ENCODE data around the gene CD79A. TPM values are rescaled to one million over a fixed set of nuclear protein-coding genes. Genes with fewer than 3 reads are reported as not detected.

Gene CD79A
- total RNA-seq (1 to 10 TPM in 1 of 2 experiments, under 1 TPM in 1; 0.93 to 1.3 TPM), polyA plus RNA-seq (10 to 100 TPM in 1 of 2 donors, 1 to 10 TPM in 1; 5.1 to 29.7 TPM)

GRCh38 chr19:41876847-41877832, at the start of gene CD79A:
CD79A (plus strand) TSS chr19:41877279; CDS start chr19:41877305, 26 bp downstream.
- ChIA-PET CTCF (ENCODE audit: partially characterized antibody) (interaction anchor here (0.9 to 9.0 kb wide), 4 partner anchors 10 to 75 kb away, joined by 3 to 142 read pairs (median 93); partner anchors contain the start of gene RPS19), POLR2A (ENCODE audit: partially characterized antibody) (interaction anchor here (0.9 to 11.3 kb wide), 9 partner anchors 10 to 82 kb away, joined by 3 to 579 read pairs (median 5); partner anchors contain the start of genes ARHGEF1, ERFL, RABAC1 and RPS19)
- peak in 1 of 5 donors; percentile 35 for DNase-seq
- H3K9me3 ChIP-seq (ENCODE audit: control insufficient read depth in 1 of 2, low read length in 2 of 2) = no peaks in the 10 kb centered on the region
- peak within 1 kb of the TSS; percentile 3 to 40 for H3K4me3 ChIP-seq (ENCODE audit: low read length in 2 of 2)
- H3K27me3 Mint-ChIP-seq = no peaks in the 10 kb centered on the region
- peak within 1 kb of the TSS; percentile 66 for H3K27ac ChIP-seq (ENCODE audit: low read depth, low read length)
- H3K27me3 ChIP-seq (ENCODE audit: insufficient read depth, low read length) = no peaks in the 10 kb centered on the region
- no peaks in the 10 kb centered on the region for H3K36me3 Mint-ChIP-seq
- H3K4me3 Mint-ChIP-seq = peak within 1 kb of the TSS in 7 of 8 donors; percentile 23 to 88 (median 72)
- H3K36me3 ChIP-seq (ENCODE audit: insufficient read depth, low read length) = no peaks in the 10 kb centered on the region
- intact Hi-C loops (cut with micrococcal nuclease) = no loop called here
- peaks cover 96% of the 10 kb centered on the region for H3K4me1 ChIP-seq (ENCODE audit: insufficient read depth, low read length)
- H3K4me1 Mint-ChIP-seq = peaks cover 39 to 94% (median 64%) of the 10 kb centered on the region in 4 donors
- peak within 1 kb of the TSS; percentile 95 to 100 (median 98) for H3K27ac Mint-ChIP-seq
- peaks cover 0 to 2% (median 0%) of the 10 kb centered on the region in 8 donors for H3K9me3 Mint-ChIP-seq

GRCh38 chr19:41837981-41838708, 38.9 kb upstream of the CD79A start:
- no peak overlapping the region for H3K27ac ChIP-seq (ENCODE audit: low read depth, low read length)
- Mint-ChIP-seq H3K27ac (no peak overlapping the region), H3K36me3 (no peaks in the 10 kb centered on the region), H3K4me3 (no peak overlapping the region), H3K27me3 (peaks cover 19 to 25% of the 10 kb centered on the region in 2 donors), H3K9me3 (no peaks in the 10 kb centered on the region), H3K4me1 (peaks cover 0 to 6% (median under 1%) of the 10 kb centered on the region in 4 donors)
- no peaks in the 10 kb centered on the region for H3K36me3 ChIP-seq (ENCODE audit: insufficient read depth, low read length)
- H3K4me3 ChIP-seq (ENCODE audit: low read length in 2 of 2) = no peak overlapping the region
- intact Hi-C loops (cut with micrococcal nuclease) = no loop called here
- ChIA-PET POLR2A (ENCODE audit: partially characterized antibody) (no interaction called here), CTCF (ENCODE audit: partially characterized antibody) (interaction anchor here (0.7 to 1.4 kb wide), 2 partner anchors 12 to 196 kb away, joined by 3 read pairs; no protein-coding TSS in a partner anchor)
- peaks cover 14% of the 10 kb centered on the region for H3K27me3 ChIP-seq (ENCODE audit: insufficient read depth, low read length)
- DNase-seq = no peak
- no peaks in the 10 kb centered on the region for H3K9me3 ChIP-seq (ENCODE audit: control insufficient read depth in 1 of 2, low read length in 2 of 2)
- no peaks in the 10 kb centered on the region for H3K4me1 ChIP-seq (ENCODE audit: insufficient read depth, low read length)

- Histone ChIP-seq H3K4me3 (ENCODE audit: low read length in 2 of 2) (no peak overlapping the region), H3K9me3 (ENCODE audit: control insufficient read depth in 1 of 2, low read length in 2 of 2) (no peaks in the 10 kb centered on the region), H3K27me3 (ENCODE audit: insufficient read depth, low read length) (peaks cover 14% of the 10 kb centered on the region), H3K36me3 (ENCODE audit: insufficient read depth, low read length) (no peaks in the 10 kb centered on the region), H3K27ac (ENCODE audit: low read depth, low read length) (no peak overlapping the region), H3K4me1 (ENCODE audit: insufficient read depth, low read length) (no peaks in the 10 kb centered on the region)
- no peak for DNase-seq
- ChIA-PET CTCF (ENCODE audit: partially characterized antibody) (interaction anchor here (0.7 to 1.4 kb wide), 2 partner anchors 9 to 197 kb away, joined by 3 read pairs; no protein-coding TSS in a partner anchor), POLR2A (ENCODE audit: partially characterized antibody) (no interaction called here)
- Mint-ChIP-seq H3K4me3 (no peak overlapping the region), H3K4me1 (peaks cover 0 to 6% (median under 1%) of the 10 kb centered on the region in 4 donors), H3K27me3 (peaks cover 17 to 25% of the 10 kb centered on the region in 2 donors), H3K9me3 (peaks cover 0 to 2% (median 0%) of the 10 kb centered on the region in 8 donors), H3K27ac (no peak overlapping the region), H3K36me3 (no peaks in the 10 kb centered on the region)
- intact Hi-C loops (cut with micrococcal nuclease) = no loop called here
These were observed 37.9 kb upstream of the CD79A start for GRCh38 chr19:41839211-41839610.

GRCh38 chr19:41843371-41843770, 33.7 kb upstream of the CD79A start:
- H3K4me1 Mint-ChIP-seq = no peaks in the 10 kb centered on the region
- Histone ChIP-seq H3K4me1 (ENCODE audit: insufficient read depth, low read length) (no peaks in the 10 kb centered on the region), H3K27me3 (ENCODE audit: insufficient read depth, low read length) (peaks cover 4% of the 10 kb centered on the region), H3K9me3 (ENCODE audit: control insufficient read depth in 1 of 2, low read length in 2 of 2) (no peaks in the 10 kb centered on the region), H3K27ac (ENCODE audit: low read depth, low read length) (no peak overlapping the region), H3K4me3 (ENCODE audit: low read length in 2 of 2) (no peak overlapping the region), H3K36me3 (ENCODE audit: insufficient read depth, low read length) (no peaks in the 10 kb centered on the region)
- peaks cover 7 to 11% of the 10 kb centered on the region in 2 donors for H3K27me3 Mint-ChIP-seq
- peaks cover 0 to 2% (median 0%) of the 10 kb centered on the region in 8 donors for H3K9me3 Mint-ChIP-seq
- intact Hi-C loops (cut with micrococcal nuclease) = no loop called here
- no peaks in the 10 kb centered on the region for H3K36me3 Mint-ChIP-seq
- H3K27ac Mint-ChIP-seq = no peak overlapping the region
- no peak for DNase-seq
- POLR2A ChIA-PET (ENCODE audit: partially characterized antibody) = no interaction called here
- H3K4me3 Mint-ChIP-seq = no peak overlapping the region
- CTCF ChIA-PET (ENCODE audit: partially characterized antibody) = interaction anchor here (1.1 kb wide), 1 partner anchor 21 kb away, joined by 3 read pairs; no protein-coding TSS in a partner anchor

- Histone ChIP-seq H3K27ac (ENCODE audit: low read depth, low read length) (no peak within 1 kb of the TSS), H3K27me3 (ENCODE audit: insufficient read depth, low read length) (no peaks in the 10 kb centered on the region), H3K4me1 (ENCODE audit: insufficient read depth, low read length) (no peaks in the 10 kb centered on the region), H3K9me3 (ENCODE audit: control insufficient read depth in 1 of 2, low read length in 2 of 2) (no peaks in the 10 kb centered on the region), H3K4me3 (ENCODE audit: low read length in 2 of 2) (no peak within 1 kb of the TSS), H3K36me3 (ENCODE audit: insufficient read depth, low read length) (no peaks in the 10 kb centered on the region)
- Mint-ChIP-seq H3K4me3 (no peak within 1 kb of the TSS), H3K4me1 (no peaks in the 10 kb centered on the region), H3K27ac (peak within 1 kb of the TSS in 1 of 7 donors; percentile 68), H3K36me3 (no peaks in the 10 kb centered on the region), H3K27me3 (peaks cover 0 to 4% of the 10 kb centered on the region in 2 donors), H3K9me3 (peaks cover 0 to 2% (median 0%) of the 10 kb centered on the region in 8 donors)
- ChIA-PET CTCF (ENCODE audit: partially characterized antibody) (no interaction called here), POLR2A (ENCODE audit: partially characterized antibody) (no interaction called here)
- no peak for DNase-seq
- intact Hi-C loops (cut with micrococcal nuclease) = no loop called here
These were observed 32.5 kb upstream of the CD79A start, which contains the start of gene LYPD4 for GRCh38 chr19:41844601-41845000. LYPD4 (minus strand) TSS chr19:41844683; CDS start chr19:41839285, 5,398 bp downstream.

- H3K27ac Mint-ChIP-seq = peak within 1 kb of the TSS in 1 of 7 donors; percentile 68
- CTCF ChIA-PET (ENCODE audit: partially characterized antibody) = no interaction called here
- POLR2A ChIA-PET (ENCODE audit: partially characterized antibody) = no interaction called here
These were observed 32.3 kb upstream of the CD79A start, which contains the start of gene DMRTC2 for GRCh38 chr19:41845001-41845050. DMRTC2 (plus strand) TSS chr19:41845042; CDS start chr19:41847429, 2,387 bp downstream.

More at GRCh38 chr19:41845001-41845050, 32.3 kb upstream of the CD79A start, which contains the start of gene DMRTC2:
- H3K27me3 Mint-ChIP-seq = peaks cover 0 to 4% of the 10 kb centered on the region in 2 donors
- no peaks in the 10 kb centered on the region for H3K27me3 ChIP-seq (ENCODE audit: insufficient read depth, low read length)
- no peaks in the 10 kb centered on the region for H3K4me1 ChIP-seq (ENCODE audit: insufficient read depth, low read length)
- H3K4me3 Mint-ChIP-seq = no peak within 1 kb of the TSS
- H3K36me3 Mint-ChIP-seq = no peaks in the 10 kb centered on the region
- intact Hi-C loops (cut with micrococcal nuclease) = no loop called here
- no peak for DNase-seq
- H3K27ac ChIP-seq (ENCODE audit: low read depth, low read length) = no peak within 1 kb of the TSS
- peaks cover 0 to 2% (median 0%) of the 10 kb centered on the region in 8 donors for H3K9me3 Mint-ChIP-seq
- no peaks in the 10 kb centered on the region for H3K36me3 ChIP-seq (ENCODE audit: insufficient read depth, low read length)
- no peak within 1 kb of the TSS for H3K4me3 ChIP-seq (ENCODE audit: low read length in 2 of 2)
- H3K9me3 ChIP-seq (ENCODE audit: control insufficient read depth in 1 of 2, low read length in 2 of 2) = no peaks in the 10 kb centered on the region
- no peaks in the 10 kb centered on the region for H3K4me1 Mint-ChIP-seq
